ENCODE measurements around the gene ADAM11. TPM values are rescaled to one million over a fixed set of nuclear protein-coding genes. Genes with fewer than 3 reads are reported as not detected.

Gene ADAM11
- total and polyA plus RNA-seq, 2 of the 4 experiments (the other 2 are of a cell fraction), result 0.36 to 0.53 TPM

GRCh38 chr17:44831371-44831770 is 72.6 kb downstream of the ADAM11 start:
- H3K9me1 ChIP-seq (ENCODE audit: insufficient read depth, low read length), result 0 out of 2 replicates have a peak, but pooled peaks cover 4% of the 10 kb centered on the region
- H3K4me3 ChIP-seq (ENCODE audit: insufficient read depth, low read depth, low read length), result no peak overlapping the region
- H4K91ac ChIP-seq (ENCODE audit: insufficient read depth, low read depth, low read length), result no peak overlapping the region
- no peak overlapping the region for H2BK20ac ChIP-seq (ENCODE audit: low read depth, low read length)
- no peak overlapping the region for H2BK5ac ChIP-seq (ENCODE audit: low read depth, low read length, poor library complexity, severe bottlenecking)
- no peaks in the 10 kb centered on the region for H3K36me3 ChIP-seq (ENCODE audit: control insufficient read depth, insufficient read depth, low read length)
- H4K5ac ChIP-seq (ENCODE audit: low read depth, low read length), result no peak overlapping the region
- ChIA-PET POLR2A (ENCODE audit: unreplicated experiment) (no interaction called here), CTCF (no interaction called here)
- H3K9me3 ChIP-seq (ENCODE audit: control insufficient read depth, insufficient read depth, low read length), result no peaks in the 10 kb centered on the region
- H3K79me1 ChIP-seq (ENCODE audit: low read depth in 1 of 2, low read length in 2 of 2), result peaks cover 6 to 11% of the 10 kb centered on the region in 2 experiments; a peak in 2 of 4 replicates
- no peak overlapping the region for H2AK5ac ChIP-seq (ENCODE audit: low read depth, low read length)
- ATAC-seq (ENCODE audit: low read depth) (no peak), DNase-seq (no peak)
- H2BK15ac ChIP-seq (ENCODE audit: low read depth, low read length), result no peak overlapping the region
- no peak overlapping the region for H3K27ac ChIP-seq (ENCODE audit: insufficient read depth, low read length)
- no TSS peak for BruUV-seq (replicated peaks)
- H3K9ac ChIP-seq (ENCODE audit: low read depth, low read length), result no peak overlapping the region
- H4K8ac ChIP-seq (ENCODE audit: low read depth in 2 of 2, low read length in 2 of 2), result no peak overlapping the region
- no peak overlapping the region for H2AFZ ChIP-seq (replicated peaks; ENCODE audit: low read length, poor library complexity)
- in situ Hi-C loops (cut with MboI; ENCODE audit: low sequenced_read_pairs), result no loop called here
- H3K23ac ChIP-seq (ENCODE audit: low read depth, low read length), result no peak overlapping the region
- no peak overlapping the region for H2AK9ac ChIP-seq (replicated peaks; ENCODE audit: low read depth, low read length, poor library complexity)
- no peak overlapping the region for H3K18ac ChIP-seq (ENCODE audit: low read depth, low read length)
- no peak overlapping the region for H3K14ac ChIP-seq (replicated peaks; ENCODE audit: low read depth, low read length)
- intact Hi-C loops (cut with micrococcal nuclease), result no loop called here
- no peaks in the 10 kb centered on the region for H3K27me3 ChIP-seq (ENCODE audit: control insufficient read depth, insufficient read depth, low read length)
- 0 out of 2 replicates have a peak, but pooled peaks cover 3% of the 10 kb centered on the region for H4K20me1 ChIP-seq (ENCODE audit: insufficient read depth, low read length)
- no peak overlapping the region for H3K4ac ChIP-seq (ENCODE audit: low read depth, low read length)
- no peak overlapping the region for H3K4me2 ChIP-seq (ENCODE audit: low read depth, low read length)
- 60% methylated on average over 1 of the region's 12 CpGs; no CpG with 5 or more reads in 1 of the 2 experiments for WGBS, 2 experiments (ENCODE audit: extremely low coverage in 2 of 2, insufficient read length in 1 of 2)
- peaks cover 2% of the 10 kb centered on the region for H3K4me1 ChIP-seq (ENCODE audit: control insufficient read depth, insufficient read depth, low read length)
- no peak overlapping the region for H2BK120ac ChIP-seq (ENCODE audit: low read depth, low read length)
- dilution Hi-C loops (cut with HindIII; ENCODE audit: low sequenced_read_pairs, unreplicated experiment), result no loop called here
- H3K56ac ChIP-seq (ENCODE audit: extremely low read depth, insufficient read depth, low read length), result no peak overlapping the region
- TF ChIP-seq USF2 (IDR thresholded peaks at IDR 0.05; ENCODE audit: low read depth, low read length) (no peak), SMC3 (IDR thresholded peaks at IDR 0.05; ENCODE audit: low read depth, low read length) (no peak), ELK1 (IDR thresholded peaks at IDR 0.05; ENCODE audit: borderline replicate concordance, low read depth, low read length) (no peak)

Small RNA genes within 50 kb of the gene (microRNA-seq; reads per million reads assigned to microRNA genes)
- gene RN7SL819P (ENCODE audit: insufficient read depth, insufficient read length), result not detected

Small RNA genes within 50 kb of the gene (small RNA-seq; reads per million reads assigned to genes)
- 0 reads per million in 5 experiments for gene RN7SL819P

Other genes with a start within 250 kb of the ADAM11 start
- gene FZD2, start 201.5 kb upstream of the ADAM11 start, total RNA-seq (2012; rRNA removed), result 21.3 and 22.8 TPM in 2 replicates
- 130 and 133 TPM in 2 replicates for gene FZD2, start 201.5 kb upstream of the ADAM11 start, polyA plus RNA-seq (2012; rRNA removed)
- gene MEIOC, start 102.5 kb upstream of the ADAM11 start, total RNA-seq (2012; rRNA removed), result 0.28 and 0.36 TPM in 2 replicates
- 0.27 and 0.37 TPM in 2 replicates for gene MEIOC, start 102.5 kb upstream of the ADAM11 start, polyA plus RNA-seq (2012; rRNA removed)
- 20.8 and 46.4 TPM in 2 replicates for gene CCDC43, start 69.2 kb upstream of the ADAM11 start, total RNA-seq (2012; rRNA removed)
- gene CCDC43, start 69.2 kb upstream of the ADAM11 start, polyA plus RNA-seq (2012; rRNA removed), result 9.3 and 11.3 TPM in 2 replicates
- gene DBF4B, start 50.3 kb upstream of the ADAM11 start, total RNA-seq (2012; rRNA removed), result 3.6 TPM in 2 replicates
- gene DBF4B, start 50.3 kb upstream of the ADAM11 start, polyA plus RNA-seq (2012; rRNA removed), result 10.2 and 10.7 TPM in 2 replicates
- gene GJC1, start 71.3 kb downstream of the ADAM11 start, total RNA-seq (2012; rRNA removed), result 53.3 and 69.7 TPM in 2 replicates
- gene GJC1, start 71.3 kb downstream of the ADAM11 start, polyA plus RNA-seq (2012; rRNA removed), result 23.9 and 24.1 TPM in 2 replicates
- not detected in 2 replicates for gene HIGD1B, start 88.9 kb downstream of the ADAM11 start, total RNA-seq (2012; rRNA removed)
- not detected in 2 replicates for gene HIGD1B, start 88.9 kb downstream of the ADAM11 start, polyA plus RNA-seq (2012; rRNA removed)
- gene EFTUD2, start 140.5 kb downstream of the ADAM11 start, total RNA-seq (2012; rRNA removed), result 126 and 178 TPM in 2 replicates
- gene EFTUD2, start 140.5 kb downstream of the ADAM11 start, polyA plus RNA-seq (2012; rRNA removed), result 72.5 and 74.8 TPM in 2 replicates
- gene GFAP, start 156.5 kb downstream of the ADAM11 start, total RNA-seq (2012; rRNA removed), result 0.18 TPM in 1 of 2 replicates, not detected in the other
- gene GFAP, start 156.5 kb downstream of the ADAM11 start, polyA plus RNA-seq (2012; rRNA removed), result 0.19 and 0.40 TPM in 2 replicates
- 1.3 and 2.5 TPM in 2 replicates for gene KIF18B, start 188.8 kb downstream of the ADAM11 start, total RNA-seq (2012; rRNA removed)
- 16.0 and 17.4 TPM in 2 replicates for gene KIF18B, start 188.8 kb downstream of the ADAM11 start, polyA plus RNA-seq (2012; rRNA removed)
- 0.18 and 0.28 TPM in 2 replicates for gene C1QL1, start 209.3 kb downstream of the ADAM11 start, total RNA-seq (2012; rRNA removed)
- gene C1QL1, start 209.3 kb downstream of the ADAM11 start, polyA plus RNA-seq (2012; rRNA removed), result 0.84 and 1.5 TPM in 2 replicates

Data from IMR-90 (cell line).